Measurements from ENCODE around the gene GCDH. TPM values are rescaled to one million over a fixed set of nuclear protein-coding genes. Genes with fewer than 3 reads are reported as not detected.
A peak's percentile ranks its signal among the peaks of the same experiment; 100 is the strongest.

The GCDH gene
- total RNA-seq, 6 experiments from 2014 or later, result 42.2 to 119 (median 59.5) TPM

DNA sequence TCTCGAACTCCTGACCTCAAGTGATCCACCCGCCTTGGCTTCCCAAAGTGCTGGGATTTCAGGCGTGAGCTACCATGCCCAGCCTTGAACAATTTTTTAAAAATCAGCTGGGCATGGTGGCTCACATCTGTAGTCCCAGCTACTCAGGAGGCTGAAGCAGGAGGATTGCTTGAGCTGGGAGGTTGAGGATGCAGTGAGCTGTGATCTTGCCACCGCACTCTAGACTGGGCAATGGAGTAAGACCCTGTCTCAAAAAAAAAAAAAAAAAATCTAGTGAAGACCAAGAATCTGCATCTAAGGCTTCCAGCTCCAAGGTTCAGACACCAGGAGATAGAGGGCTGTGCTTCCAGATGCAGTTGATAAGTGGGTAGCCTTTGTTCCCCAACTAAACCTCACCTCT lies 26.8 kb upstream of the GCDH start:
- Histone ChIP-seq H3K27me3 (no peaks in the 10 kb centered on the region), H3K27ac (no peak overlapping the region), H3K4me3 (no peak overlapping the region), H3K4me1 (no peaks in the 10 kb centered on the region), H3K9me3 (no peaks in the 10 kb centered on the region), H3K36me3 (no peaks in the 10 kb centered on the region)
- intact Hi-C loops (cut with DNase I), result no loop called here
- no peak for TF ChIP-seq POLR2A (IDR thresholded peaks at IDR 0.05)
- TF ChIP-seq, protein P1, sequence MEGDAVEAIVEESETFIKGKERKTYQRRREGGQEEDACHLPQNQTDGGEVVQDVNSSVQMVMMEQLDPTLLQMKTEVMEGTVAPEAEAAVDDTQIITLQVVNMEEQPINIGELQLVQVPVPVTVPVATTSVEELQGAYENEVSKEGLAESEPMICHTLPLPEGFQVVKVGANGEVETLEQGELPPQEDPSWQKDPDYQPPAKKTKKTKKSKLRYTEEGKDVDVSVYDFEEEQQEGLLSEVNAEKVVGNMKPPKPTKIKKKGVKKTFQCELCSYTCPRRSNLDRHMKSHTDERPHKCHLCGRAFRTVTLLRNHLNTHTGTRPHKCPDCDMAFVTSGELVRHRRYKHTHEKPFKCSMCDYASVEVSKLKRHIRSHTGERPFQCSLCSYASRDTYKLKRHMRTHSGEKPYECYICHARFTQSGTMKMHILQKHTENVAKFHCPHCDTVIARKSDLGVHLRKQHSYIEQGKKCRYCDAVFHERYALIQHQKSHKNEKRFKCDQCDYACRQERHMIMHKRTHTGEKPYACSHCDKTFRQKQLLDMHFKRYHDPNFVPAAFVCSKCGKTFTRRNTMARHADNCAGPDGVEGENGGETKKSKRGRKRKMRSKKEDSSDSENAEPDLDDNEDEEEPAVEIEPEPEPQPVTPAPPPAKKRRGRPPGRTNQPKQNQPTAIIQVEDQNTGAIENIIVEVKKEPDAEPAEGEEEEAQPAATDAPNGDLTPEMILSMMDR (IDR thresholded peaks at IDR 0.05), result no peak
- no peak for ATAC-seq
- WGBS (ENCODE audit: insufficient coverage, low coverage, low lambda C conversion rate, missing lambda C conversion rate), result 88% methylated on average over 4 of the region's 4 CpGs
- no peak for DNase-seq

DNA sequence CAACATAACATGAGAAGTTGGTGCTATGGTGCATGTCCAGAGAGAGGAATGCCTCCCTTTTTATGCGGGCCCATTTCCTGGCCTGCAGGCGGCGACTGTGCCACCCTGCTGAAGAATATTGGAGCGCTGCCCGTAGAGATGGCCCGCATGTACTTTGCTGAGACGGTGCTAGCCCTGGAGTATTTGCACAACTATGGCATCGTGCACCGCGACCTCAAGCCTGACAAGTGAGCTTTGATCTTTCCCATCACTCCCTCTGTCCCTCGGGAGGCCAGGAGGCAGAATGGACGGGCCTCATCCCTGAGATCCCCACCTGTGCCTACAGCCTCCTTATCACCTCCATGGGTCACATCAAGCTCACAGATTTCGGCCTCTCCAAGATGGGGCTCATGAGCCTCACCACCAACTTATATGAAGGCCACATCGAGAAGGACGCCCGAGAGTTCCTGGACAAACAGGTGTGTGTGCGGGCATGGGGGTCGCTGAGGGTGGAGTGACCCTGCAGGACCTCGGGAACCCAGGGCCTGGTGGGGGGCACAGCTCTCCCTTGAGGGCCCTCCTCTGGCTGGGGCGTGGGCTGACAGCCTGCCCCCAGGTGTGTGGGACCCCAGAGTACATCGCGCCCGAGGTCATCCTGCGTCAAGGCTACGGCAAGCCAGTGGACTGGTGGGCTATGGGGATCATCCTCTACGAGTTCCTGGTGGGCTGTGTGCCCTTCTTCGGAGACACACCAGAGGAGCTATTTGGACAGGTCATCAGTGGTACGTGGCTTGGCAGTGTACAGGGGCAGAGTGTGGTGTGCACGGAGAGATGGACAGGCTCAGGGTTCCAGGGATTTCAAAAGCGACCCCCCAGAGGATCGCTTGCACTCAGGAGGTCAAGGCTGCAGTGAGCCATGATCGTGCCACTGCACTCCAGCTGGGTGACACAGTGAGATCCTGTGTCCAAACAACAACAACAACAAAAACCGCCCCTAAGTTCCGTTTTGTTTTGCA lies 25.9 kb upstream of the GCDH start:
- no peak for TF ChIP-seq POLR2A (IDR thresholded peaks at IDR 0.05)
- TF ChIP-seq, protein P1 (IDR thresholded peaks at IDR 0.05), result peak; percentile 41 to 56 (median 46)
- DNase-seq (peak; percentile 58 to 85 (median 69)), ATAC-seq (peak; percentile 76 to 89 (median 88))
- intact Hi-C loops (cut with DNase I), result no loop called here
- Histone ChIP-seq H3K27ac (no peak overlapping the region), H3K4me1 (no peaks in the 10 kb centered on the region), H3K9me3 (no peaks in the 10 kb centered on the region), H3K4me3 (no peak overlapping the region), H3K36me3 (no peaks in the 10 kb centered on the region), H3K27me3 (no peaks in the 10 kb centered on the region)
- 73% methylated on average over 18 of the region's 34 CpGs for WGBS (ENCODE audit: insufficient coverage, low coverage, low lambda C conversion rate, missing lambda C conversion rate)

DNA sequence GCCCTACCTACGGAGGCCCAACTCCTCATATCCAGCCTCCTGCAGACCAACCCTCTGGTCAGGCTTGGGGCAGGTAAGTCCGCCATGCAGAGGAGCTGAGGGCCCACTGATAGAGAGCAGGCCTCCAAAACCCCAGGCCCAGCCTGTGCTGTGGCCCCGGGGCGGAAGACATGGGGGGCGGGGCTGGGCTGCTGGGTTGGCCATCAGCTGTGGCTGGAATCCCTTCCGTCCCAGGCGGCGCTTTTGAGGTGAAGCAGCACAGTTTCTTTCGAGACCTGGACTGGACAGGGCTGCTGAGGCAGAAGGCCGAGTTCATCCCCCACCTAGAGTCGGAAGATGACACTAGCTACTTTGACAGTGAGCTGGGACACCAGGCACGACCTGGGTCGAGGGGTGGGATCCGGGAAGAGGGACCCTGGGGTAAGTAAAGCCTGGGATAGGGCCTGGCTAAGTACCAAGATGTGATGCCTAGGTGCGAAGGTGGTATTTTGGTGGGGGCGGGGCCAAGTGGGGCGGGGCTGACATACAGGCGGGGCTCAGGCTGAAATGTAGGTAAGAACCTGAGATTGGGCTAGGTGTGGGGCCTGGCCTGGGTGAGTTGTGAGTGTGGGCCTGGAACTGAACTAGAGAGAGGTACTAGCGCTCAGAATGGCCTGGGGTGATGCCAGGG lies 25.1 kb upstream of the GCDH start:
- Histone ChIP-seq H3K27ac (no peak overlapping the region), H3K4me1 (no peaks in the 10 kb centered on the region), H3K9me3 (no peaks in the 10 kb centered on the region), H3K4me3 (no peak overlapping the region), H3K27me3 (no peaks in the 10 kb centered on the region), H3K36me3 (no peaks in the 10 kb centered on the region)
- 94% methylated on average over 12 of the region's 19 CpGs for WGBS (ENCODE audit: insufficient coverage, low coverage, low lambda C conversion rate, missing lambda C conversion rate)
- intact Hi-C loops (cut with DNase I), result no loop called here
- DNase-seq (no peak), ATAC-seq (no peak)
- TF ChIP-seq, protein P1 (IDR thresholded peaks at IDR 0.05), result no peak
- TF ChIP-seq POLR2A (IDR thresholded peaks at IDR 0.05), result no peak

DNA sequence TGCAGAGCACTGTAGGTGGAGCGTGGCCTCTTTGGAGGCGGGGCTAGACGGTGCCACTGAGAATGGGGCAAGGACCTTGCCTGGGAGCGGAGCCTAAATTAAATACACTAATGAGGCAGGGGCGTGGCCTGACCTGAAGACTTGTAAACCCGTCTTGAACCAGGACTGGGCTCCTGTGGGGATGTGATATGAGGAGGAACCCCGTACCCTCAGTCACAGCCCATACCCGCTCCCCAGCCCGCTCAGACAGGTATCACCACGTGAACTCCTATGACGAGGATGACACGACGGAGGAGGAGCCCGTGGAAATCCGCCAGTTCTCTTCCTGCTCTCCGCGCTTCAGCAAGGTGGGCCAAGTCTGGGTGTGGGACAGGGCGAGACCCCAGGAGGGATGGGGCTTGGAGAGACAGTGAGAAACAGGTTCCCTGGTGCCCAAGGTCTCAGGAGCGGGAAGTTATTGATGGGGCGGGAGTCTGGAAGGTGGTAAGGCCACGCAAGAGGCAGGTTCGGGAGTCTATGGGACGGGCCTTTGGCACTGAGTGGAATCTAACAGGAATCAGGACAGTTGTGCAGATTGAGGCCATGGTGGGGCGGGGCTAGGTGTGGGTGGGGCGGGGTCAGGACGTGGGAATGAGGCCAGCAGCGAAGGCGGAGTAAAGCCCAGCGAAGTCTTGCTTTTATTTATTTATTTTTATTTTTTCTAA lies 24.4 kb upstream of the GCDH start:
- TF ChIP-seq POLR2A (IDR thresholded peaks at IDR 0.05), result no peak
- TF ChIP-seq, protein P1 (IDR thresholded peaks at IDR 0.05), result no peak
- WGBS (ENCODE audit: insufficient coverage, low coverage, low lambda C conversion rate, missing lambda C conversion rate), result 82% methylated on average over 14 of the region's 29 CpGs
- no peak for DNase-seq

More for the DNA sequence above, 24.4 kb upstream of the GCDH start:
- Histone ChIP-seq H3K36me3 (no peaks in the 10 kb centered on the region), H3K4me3 (no peak overlapping the region), H3K27me3 (no peaks in the 10 kb centered on the region), H3K4me1 (no peaks in the 10 kb centered on the region), H3K27ac (no peak overlapping the region), H3K9me3 (no peaks in the 10 kb centered on the region)
- ATAC-seq, result no peak
- intact Hi-C loops (cut with DNase I), result no loop called here

Measured in right lobe of liver (tissue), 6 donors.